Osteocyte (in vitro differentiated cells): Measurements from ENCODE around the gene HS3ST3B1. TPM values are rescaled to one million over a fixed set of nuclear protein-coding genes. Genes with fewer than 3 reads are reported as not detected.

Experiments used
- DNase-seq: peaks from one replicate; pipeline ENCODE4 v3.0.0; 2021; ENCODE audit warnings: mixed read lengths; ENCODE audit not compliant: unreplicated experiment; ENCODE audit errors: extremely low spot score
- H3K27ac Mint-ChIP-seq: one replicate; pipeline ENCODE4 v1.8.0; 2021; ENCODE audit warnings: mild to moderate bottlenecking, mixed read lengths; ENCODE audit not compliant: unreplicated experiment
- H3K27me3 Mint-ChIP-seq: one replicate; pipeline ENCODE4 v1.8.0; 2021; ENCODE audit warnings: mixed read lengths; ENCODE audit not compliant: unreplicated experiment
- H3K36me3 Mint-ChIP-seq: one replicate; pipeline ENCODE4 v1.8.0; 2021; ENCODE audit warnings: mixed read lengths; ENCODE audit not compliant: unreplicated experiment
- H3K4me1 Mint-ChIP-seq: one replicate; pipeline ENCODE4 v1.8.0; 2021; ENCODE audit warnings: mixed read lengths; ENCODE audit not compliant: unreplicated experiment
- H3K4me3 Mint-ChIP-seq: one replicate; pipeline ENCODE4 v1.8.0; 2021; ENCODE audit warnings: mild to moderate bottlenecking, moderate library complexity, mixed read lengths; ENCODE audit not compliant: unreplicated experiment
- H3K9me3 Mint-ChIP-seq: one replicate; pipeline ENCODE4 v1.8.0; 2021; ENCODE audit warnings: mixed read lengths; ENCODE audit not compliant: unreplicated experiment
- CTCF ChIP-seq: fragments of 200-600 bp; sonication (generic); IDR thresholded peaks from 2 replicates; pipeline ENCODE4 v1.5.0; 2021; ENCODE audit warnings: antibody characterized with exemption, mild to moderate bottlenecking, moderate library complexity
- total RNA-seq: library from RNA; stranded (reverse); gene quantifications from 2 replicates; pipeline ENCODE4 v1.2.1, GENCODE V29; 2021

HS3ST3B1 gene
- total RNA-seq, 1 donor from 2014 or later = 77.0 TPM

- Mint-ChIP-seq H3K4me1 (peaks cover 51% of the 10 kb centered on the region), H3K36me3 (peaks cover 45% of the 10 kb centered on the region), H3K27me3 (no peaks in the 10 kb centered on the region), H3K9me3 (no peaks in the 10 kb centered on the region), H3K27ac (no peak overlapping the region), H3K4me3 (no peak overlapping the region)
- no peak for DNase-seq
- TF ChIP-seq CTCF = no peak
Measured at GRCh38 chr17:14316126-14316832, 15.4 kb downstream of the HS3ST3B1 start.

- no peak for TF ChIP-seq CTCF
- Mint-ChIP-seq H3K36me3 (peaks cover 43% of the 10 kb centered on the region), H3K27ac (peak overlapping the region; percentile 19), H3K9me3 (no peaks in the 10 kb centered on the region), H3K27me3 (no peaks in the 10 kb centered on the region), H3K4me1 (peaks cover 51% of the 10 kb centered on the region), H3K4me3 (no peak overlapping the region)
- DNase-seq = no peak
Measured at GRCh38 chr17:14317383-14317782, 16.5 kb downstream of the HS3ST3B1 start.

GRCh38 chr17:14318109-14318917 lies 17.4 kb downstream of the HS3ST3B1 start:
- Mint-ChIP-seq H3K4me3 (no peak overlapping the region), H3K4me1 (peaks cover 54% of the 10 kb centered on the region), H3K36me3 (peaks cover 39% of the 10 kb centered on the region)

GRCh38 chr17:14318918-14319205 lies 18.0 kb downstream of the HS3ST3B1 start:
- Mint-ChIP-seq H3K9me3 (no peaks in the 10 kb centered on the region), H3K27ac (peak overlapping the region; percentile 47)
- no peak for TF ChIP-seq CTCF

More at GRCh38 chr17:14318109-14318917, 17.4 kb downstream of the HS3ST3B1 start:
- Mint-ChIP-seq H3K27ac (peak overlapping the region; percentile 47), H3K27me3 (no peaks in the 10 kb centered on the region), H3K9me3 (no peaks in the 10 kb centered on the region)
- DNase-seq = no peak
- no peak for TF ChIP-seq CTCF

GRCh38 chr17:14320098-14320497 lies 19.2 kb downstream of the HS3ST3B1 start:
- no peak for DNase-seq
- Mint-ChIP-seq H3K27me3 (no peaks in the 10 kb centered on the region), H3K36me3 (peaks cover 26% of the 10 kb centered on the region), H3K9me3 (no peaks in the 10 kb centered on the region), H3K4me3 (no peak overlapping the region), H3K4me1 (peaks cover 56% of the 10 kb centered on the region), H3K27ac (no peak overlapping the region)
- no peak for TF ChIP-seq CTCF

More at GRCh38 chr17:14318918-14319205, 18.0 kb downstream of the HS3ST3B1 start:
- Mint-ChIP-seq H3K27me3 (no peaks in the 10 kb centered on the region), H3K36me3 (peaks cover 37% of the 10 kb centered on the region), H3K4me3 (no peak overlapping the region), H3K4me1 (peaks cover 54% of the 10 kb centered on the region)
- DNase-seq = no peak
